HG03571 (cell line): Measurements from ENCODE around the gene RNF4.
A peak's percentile ranks its signal among the peaks of the same experiment; 100 is the strongest.
"Not testable (repeated sequence)": the region's sequence is repeated elsewhere in the genome, so short reads cannot be mapped to it uniquely, and the experiment has no call there.

Experiments
- ATAC-seq: cut with Tn5 transposase; IDR thresholded peaks from one replicate; pipeline ENCODE4 v1.9.1; 2021; ENCODE audit not compliant: unreplicated experiment

The RNF4 gene

DNA sequence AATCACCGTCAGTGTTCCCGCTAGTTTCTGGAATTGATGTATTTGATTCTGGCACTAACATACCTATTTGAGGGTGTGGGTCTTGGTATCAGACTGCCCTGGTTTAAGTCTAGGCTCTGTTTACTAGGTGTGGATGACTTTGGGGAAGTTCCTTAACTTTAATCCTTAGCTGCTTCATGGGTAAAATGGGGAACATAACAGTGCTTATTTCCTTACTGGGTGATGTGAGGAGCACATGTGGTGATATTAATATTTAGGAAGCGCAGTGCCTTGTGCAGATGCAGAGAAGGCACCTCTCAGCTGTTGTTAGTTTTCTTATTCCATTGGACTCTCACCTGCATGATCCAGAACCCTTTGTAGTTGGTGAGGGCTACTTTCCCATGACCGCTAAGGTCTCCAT is 17.1 kb downstream of the RNF4 start:
- no peak for ATAC-seq

DNA sequence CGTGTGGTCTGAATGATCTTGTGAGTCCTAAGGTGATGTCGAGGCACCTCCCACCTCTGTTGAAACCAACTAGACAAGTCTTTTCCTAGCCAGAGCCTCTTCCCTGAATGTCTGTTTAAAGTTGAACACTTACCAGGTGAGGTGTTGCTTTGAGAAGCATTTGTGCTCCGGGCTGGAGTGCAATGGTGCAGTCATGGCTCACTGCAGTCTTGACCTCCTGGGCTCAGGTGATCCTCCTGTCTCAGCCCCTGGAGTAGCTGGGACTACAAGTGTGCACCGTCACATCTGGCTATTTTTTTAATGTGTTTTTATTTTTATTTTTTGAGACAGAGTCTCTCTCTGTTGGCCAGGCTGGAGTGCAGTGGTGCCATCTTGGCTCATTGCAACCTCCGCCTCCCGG is 18.1 kb downstream of the RNF4 start:
- no peak for ATAC-seq

DNA sequence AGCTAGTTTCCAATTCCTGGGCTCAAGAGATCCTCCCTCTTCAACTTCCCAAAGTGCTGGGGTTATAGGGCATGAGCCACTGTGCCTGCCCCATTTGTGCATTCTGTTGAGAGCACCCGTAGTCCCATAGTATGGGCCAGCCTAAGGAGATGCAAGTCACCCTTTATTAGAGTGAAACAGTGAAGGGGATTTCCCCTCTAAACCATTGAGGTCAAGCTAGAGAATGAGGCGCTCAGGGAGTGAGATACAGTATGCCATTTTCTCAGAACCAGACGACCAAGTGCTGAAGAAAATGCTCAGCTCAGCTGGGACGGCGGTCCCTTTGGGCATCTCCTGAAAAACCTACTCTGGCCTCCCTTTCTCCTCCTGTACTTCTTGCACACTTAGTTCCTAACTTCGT is 18.7 kb downstream of the RNF4 start:
- ATAC-seq = peak; percentile 46

DNA sequence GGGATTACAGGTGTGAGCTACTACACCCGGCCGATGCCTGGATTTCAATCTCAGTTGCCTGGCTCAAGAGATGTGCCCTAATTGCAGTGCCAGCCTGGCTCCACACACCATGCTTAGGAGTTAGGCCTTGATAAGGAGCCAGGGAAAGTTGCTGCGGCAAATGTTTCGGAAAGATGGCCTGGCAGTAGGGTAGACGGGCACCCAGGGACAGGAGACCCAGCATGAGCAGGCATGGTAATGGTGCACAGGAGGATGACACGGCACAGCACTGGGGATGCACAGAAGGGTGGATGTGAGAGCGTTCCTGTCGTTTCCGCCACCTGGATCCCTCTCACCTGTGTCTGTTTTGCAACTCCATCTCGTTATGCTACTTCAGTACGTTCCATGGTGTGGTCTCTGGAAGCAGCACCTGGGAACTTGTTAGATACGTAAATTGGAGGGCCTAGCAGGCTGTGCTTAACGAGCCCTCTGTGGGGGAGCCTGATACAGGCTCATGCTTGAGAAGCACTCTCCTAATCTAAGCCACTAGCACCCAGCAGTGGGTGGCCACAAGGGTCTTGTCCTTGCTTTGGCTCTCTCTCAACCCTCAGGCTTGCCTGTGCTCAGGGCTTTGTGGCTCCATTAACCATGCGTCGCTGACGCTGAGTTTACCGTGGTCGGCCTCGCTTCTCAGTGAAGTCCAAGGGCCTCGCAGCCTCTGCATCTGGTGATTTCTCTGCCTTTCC is 20.3 kb downstream of the RNF4 start:
- no peak for ATAC-seq

DNA sequence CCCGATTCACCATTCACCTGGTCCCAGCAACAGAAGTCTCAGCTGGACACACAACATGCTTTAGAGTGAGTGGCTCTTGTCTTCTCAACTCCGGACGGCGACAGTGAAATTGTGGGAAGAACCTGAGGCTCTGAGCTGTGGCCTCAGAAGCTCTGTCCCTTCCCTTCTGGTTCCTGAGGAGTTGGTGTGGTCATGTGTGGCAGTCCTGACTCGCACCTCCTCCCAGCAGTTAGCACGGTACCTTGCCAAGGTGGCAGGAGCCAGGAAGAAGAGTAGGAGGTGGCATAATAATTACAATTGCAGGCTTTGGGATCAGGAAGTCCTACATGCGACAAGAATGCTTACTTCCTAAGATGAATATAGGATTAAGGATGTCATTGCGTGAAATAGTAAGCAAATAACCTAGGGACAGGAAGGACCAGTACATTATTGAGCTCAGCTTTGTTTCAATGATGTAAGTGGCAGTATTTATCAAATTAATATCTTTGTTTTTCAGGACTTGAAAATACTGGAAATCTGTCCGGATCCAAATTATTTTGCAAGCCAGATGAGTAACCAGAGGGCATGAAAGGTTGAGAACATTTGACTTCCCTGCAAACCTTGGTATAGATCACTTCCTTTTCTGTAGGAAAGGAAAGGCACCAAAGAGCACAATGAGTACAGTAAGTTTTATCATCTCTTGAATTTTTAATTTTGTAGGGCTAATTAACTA is 21.1 kb downstream of the RNF4 start:
- no peak for ATAC-seq

DNA sequence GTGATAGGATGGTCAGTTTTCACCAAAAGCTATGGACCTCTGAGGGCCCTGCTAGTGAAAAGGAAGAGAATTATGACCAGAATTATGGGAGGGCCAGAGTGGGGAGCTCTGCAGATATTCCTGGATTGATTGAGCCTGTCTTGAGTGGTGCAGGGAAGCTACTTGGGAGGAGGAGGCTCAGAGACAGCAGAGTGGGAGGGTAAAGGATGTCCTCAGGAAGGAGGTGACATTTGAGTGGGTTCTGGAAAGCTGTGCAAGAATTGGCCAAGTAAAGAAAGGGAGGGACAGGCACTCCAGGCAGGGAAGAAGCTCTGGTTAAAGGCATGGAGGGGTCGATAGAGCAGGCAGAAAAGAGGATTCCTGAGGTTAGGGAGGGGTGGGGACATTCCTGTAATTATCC is 24.1 kb downstream of the RNF4 start:
- no peak for ATAC-seq

DNA sequence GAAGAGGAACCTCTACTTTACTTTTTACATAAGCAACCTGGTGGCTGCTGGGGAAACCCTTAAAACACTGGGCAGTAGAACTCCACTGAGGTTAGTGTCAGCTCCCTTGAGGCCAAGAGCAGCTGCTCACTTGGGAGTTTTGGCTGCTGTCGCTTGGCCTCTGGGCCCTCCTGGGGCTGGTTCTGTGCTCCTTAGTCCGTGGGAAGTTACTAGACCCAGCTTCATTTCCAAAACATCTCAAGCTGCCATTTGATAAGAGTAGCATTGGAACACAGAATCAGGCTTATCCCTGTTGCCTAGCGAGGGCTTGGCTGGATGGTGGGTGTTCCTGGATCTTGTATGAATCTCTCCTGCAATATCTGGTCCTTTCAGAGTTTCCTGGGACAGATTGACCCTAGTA is 26.1 kb downstream of the RNF4 start:
- ATAC-seq = no peak

DNA sequence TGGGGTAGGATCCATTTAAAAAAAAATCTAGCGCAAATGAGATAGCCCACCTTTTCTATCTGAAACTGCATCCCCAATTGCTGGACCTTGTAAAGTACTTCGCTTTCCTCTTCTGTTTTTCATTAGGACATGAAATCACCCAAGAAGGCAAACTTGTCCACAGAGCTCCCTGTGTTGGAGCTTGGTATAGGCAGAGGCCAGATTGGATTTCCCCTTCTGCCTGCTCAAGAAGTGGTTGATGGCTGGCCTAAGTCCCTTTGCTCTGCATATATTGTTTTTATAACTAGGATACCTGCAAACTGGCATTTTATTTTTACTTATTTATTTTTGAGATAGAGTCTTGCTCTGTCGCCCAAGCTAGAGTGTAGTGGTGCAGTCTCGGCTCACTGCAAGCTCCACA is 28.4 kb downstream of the RNF4 start:
- no peak for ATAC-seq

DNA sequence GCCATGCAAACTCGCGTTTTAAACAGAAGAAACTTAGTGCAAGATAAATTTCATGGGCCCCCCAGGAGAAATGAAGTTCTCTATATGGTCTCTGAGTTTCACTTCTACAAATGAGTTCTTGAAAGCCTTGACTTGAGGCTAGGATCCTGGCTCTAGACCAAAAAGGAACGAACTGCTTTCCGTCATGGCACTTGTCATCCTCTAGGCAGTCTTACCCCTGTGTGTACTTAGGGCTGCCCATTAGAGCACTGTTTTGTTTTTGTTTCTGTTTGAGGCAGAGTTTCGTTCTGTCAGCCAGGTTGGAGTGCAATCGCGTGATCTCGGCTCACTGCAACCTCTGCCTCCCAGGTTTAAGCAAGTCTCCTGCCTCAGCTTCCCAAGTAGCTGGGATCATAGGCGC is 29.0 kb downstream of the RNF4 start:
- peak; percentile 90 for ATAC-seq

DNA sequence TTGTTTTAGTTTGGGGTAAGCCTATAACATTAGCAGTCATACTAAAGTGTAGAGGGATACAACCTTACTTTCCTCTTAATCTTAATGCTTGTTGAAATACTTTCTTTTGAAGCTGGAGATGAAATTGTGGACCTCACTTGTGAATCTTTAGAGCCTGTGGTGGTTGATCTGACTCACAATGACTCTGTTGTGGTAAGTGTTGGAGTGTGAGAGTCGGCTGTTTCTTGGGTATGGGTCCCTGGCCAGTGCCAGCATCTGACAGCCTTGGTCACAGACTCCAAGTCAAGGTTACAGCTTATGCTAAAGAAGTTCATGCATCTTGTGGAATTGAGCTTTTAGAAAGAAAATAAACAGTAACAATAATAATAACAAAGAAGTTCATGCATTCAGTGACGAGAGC is 31.6 kb downstream of the RNF4 start:
- no peak for ATAC-seq

DNA sequence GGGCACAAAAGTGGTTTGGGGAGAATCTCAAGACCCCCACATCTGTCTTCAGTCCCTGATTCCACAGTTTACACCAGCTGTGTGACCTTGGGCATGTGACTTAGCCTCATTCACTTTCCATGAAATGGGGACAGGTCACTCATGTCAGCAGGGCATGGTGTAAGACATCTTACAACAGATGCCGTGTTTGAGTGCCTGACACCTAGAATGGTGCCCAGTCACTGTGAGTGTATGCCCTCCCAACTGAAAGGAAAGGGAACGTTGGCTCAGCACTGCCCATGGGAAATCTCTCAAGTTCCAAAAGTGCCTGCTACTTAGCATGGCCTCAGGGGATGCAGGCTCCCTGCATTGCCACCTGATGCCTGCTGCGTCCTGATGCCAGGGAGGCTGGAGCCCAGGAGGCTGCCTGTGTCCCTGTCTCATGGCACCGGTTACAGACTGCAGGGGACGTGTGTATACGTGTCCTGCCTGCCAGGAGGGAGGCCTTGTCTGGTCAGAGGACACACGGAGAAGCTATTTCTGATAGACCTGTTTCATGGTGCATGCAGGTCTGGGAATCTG is 32.2 kb downstream of the RNF4 start:
- ATAC-seq = no peak

DNA sequence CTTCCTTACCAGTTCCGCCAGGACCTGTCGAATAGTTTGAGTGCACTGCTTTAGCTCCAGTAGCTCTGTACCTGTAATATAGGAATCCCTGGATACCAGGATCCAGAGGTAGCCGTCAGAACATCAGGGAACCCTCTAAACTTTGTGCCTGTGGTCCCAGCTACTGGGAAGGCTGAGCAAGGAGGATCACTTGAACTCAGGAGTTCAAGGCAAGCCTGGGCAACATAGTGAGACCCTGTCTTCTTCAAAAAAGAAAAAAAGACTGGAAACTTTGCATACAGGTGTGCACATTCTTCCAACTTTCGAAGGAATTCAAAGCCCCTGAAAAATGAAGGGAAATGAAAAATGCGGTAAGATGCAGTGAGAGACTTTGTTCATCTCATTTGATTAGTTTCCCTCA is 34.9 kb downstream of the RNF4 start:
- ATAC-seq = no peak

DNA sequence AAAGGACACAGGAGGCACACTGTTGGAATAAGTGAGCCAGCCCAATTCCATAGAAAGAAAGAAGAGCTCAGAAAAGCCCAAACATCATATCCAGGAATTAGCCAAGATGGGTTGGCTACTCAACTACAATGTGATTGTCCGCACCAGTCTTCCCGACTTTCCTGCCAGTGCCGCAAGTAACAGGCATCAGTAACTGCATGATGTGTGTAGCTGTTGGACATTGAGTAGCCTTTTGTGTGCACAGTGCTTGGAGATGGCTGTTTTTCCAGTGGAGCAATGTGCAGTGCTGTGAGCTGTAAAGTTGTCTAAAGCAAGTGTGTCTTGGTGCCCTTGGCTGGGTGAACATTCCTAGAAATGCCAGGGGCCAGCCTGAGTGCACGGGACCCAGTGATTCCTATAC is 38.4 kb downstream of the RNF4 start:
- ATAC-seq = no peak

DNA sequence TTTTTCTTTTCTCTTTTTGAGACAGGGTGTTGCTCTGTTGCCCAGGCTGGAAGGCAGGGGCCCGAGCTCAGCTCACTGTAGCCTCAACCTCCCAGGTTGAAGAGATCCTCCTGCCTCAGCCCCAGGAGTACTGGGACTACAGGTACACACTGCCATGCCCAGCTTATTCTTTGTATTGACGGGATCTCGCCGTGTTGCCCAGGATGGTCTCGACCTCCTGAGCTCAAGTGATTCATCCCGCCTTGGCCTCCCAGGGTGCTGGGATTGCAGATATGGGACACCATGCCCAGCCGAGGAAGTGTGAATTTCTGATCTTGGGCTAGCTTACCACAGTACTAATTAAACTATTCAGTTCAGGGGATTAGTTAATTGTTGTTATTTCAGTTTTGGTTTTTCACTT is 38.9 kb downstream of the RNF4 start:
- no peak for ATAC-seq

DNA sequence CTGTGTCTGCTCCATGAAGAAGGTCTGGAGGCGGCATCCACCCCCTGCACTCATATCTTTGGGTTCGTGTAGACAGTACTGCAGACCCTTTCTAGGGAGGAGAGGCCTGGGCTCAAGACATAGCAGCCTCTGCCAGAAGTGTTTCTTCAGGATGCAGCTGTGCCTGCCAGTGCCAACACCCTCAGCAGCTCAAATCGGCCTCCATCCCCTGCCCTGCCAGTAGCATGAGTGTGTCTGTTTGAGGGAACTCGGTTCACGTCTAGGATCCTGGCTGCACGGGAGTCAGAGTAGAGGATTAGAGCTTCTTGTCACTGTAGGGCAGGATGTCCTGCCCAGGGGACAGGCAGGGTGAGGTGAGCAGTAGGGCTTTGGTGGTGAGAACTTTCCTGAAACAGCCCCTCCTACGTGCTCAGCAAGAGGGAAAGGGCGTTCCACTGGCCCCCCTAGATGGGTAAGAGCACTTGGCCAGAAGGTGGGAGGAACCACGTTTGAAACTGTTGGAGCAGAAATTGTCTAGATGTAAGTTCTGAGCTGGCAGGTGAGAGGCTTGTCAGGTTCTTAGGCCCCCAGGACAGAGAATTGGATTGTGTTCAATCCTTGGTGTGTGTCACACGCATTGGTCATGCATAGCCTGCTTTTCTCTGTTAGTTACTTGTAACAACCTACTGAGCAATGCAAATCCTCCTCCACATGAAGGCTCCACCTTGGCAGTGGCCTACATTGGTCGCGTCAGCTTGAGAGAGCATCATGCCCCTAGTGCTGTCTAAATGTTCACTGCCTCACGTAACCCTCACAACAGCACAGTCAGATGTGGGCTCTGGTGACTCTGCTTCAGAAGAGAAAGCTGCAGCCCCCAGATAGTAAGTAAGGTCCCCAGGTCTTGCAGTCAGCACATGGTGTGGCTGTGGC is 41.7 kb downstream of the RNF4 start:
- no peak for ATAC-seq

DNA sequence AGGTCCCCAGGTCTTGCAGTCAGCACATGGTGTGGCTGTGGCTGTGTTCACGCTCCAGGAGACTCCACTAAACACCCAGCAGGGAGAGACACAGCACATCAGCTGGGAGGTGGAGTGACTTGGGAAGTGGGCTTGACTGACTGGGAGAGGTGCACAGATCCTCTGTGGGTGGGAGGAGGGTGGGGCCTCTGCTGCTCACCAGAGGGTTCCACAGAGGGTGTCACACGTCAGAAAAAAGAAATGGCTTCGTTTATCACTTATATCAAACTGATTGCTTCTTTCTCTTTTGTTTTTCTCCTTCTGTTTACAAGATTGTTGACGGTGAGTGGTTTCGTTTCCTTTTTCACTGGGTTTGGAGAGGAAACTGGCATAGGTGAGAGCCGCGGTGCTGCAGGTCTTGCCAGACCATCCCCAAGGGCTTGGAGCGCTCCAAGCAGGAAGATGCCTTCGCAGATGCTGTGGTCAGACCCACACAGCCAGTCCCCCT is 42.8 kb downstream of the RNF4 start:
- ATAC-seq = no peak

DNA sequence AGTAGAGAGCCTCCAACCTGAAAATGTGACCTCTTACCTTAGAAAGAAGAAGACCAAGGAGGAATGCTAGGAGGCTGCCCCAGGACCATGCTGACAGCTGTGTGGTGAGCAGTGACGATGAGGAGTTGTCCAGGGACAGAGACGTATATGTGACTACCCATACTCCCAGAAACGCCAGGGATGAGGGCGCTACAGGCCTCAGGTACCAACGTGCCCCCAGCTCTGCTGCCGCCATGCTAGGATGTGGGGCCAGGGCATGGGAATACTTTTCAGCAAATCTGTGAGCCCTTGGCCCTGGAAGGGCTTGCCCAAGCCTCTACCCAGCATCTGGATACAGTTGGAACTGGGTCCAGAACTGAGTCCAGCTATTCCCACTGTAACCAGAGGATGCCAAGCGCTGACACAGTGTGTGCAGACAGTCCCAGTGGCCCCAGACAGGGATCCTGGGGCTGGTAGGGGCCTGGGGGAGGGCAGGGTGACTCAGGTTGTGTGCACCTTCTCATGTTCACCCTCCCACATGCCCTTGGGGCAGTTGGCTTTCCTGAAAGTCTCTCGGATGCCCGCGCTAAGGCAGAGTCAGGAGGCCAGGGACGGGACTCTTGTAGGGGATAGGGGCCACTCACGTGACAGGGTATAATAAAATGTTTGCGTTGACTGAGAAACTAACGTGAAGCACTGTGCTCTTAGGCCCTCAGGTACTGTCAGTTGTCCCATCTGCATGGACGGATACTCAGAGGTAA is 43.7 kb downstream of the RNF4 start:
- ATAC-seq = no peak

DNA sequence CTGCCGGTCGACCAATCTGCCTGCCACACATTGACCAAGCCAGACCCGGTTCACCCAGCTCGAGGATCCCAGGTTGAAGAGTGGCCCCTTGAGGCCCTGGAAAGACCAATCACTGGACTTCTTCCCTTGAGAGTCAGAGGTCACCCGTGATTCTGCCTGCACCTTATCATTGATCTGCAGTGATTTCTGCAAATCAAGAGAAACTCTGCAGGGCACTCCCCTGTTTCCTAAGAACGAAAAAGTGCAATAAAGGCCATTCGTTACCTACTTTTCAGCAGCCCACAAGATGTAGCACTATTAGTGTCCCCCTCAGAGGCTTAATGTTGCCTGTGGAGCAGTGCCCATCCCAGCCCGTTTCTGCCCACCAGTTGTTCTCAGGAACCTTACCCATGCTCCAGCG is 45.3 kb downstream of the RNF4 start:
- not testable (repeated sequence) for ATAC-seq

DNA sequence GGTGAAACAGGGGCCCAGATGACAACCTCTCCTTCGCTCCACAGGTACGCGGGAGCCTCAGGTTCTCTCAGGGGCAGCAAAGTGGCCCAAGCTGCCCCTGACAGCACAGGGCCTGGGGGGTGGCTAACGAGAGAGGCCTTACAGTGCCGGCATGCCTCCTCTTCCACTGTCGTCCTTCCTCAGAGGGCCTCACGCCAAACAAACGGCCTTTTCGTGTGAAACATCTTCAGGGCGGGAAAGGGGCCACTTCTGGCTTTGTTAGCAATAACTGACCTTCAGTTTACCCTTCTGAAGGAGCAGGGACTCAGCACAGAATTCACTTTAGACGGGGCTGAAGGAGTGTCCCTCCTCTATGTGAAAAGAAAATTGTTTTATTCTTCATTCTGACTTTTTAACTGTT is 46.0 kb downstream of the RNF4 start:
- ATAC-seq = not testable (repeated sequence)

DNA sequence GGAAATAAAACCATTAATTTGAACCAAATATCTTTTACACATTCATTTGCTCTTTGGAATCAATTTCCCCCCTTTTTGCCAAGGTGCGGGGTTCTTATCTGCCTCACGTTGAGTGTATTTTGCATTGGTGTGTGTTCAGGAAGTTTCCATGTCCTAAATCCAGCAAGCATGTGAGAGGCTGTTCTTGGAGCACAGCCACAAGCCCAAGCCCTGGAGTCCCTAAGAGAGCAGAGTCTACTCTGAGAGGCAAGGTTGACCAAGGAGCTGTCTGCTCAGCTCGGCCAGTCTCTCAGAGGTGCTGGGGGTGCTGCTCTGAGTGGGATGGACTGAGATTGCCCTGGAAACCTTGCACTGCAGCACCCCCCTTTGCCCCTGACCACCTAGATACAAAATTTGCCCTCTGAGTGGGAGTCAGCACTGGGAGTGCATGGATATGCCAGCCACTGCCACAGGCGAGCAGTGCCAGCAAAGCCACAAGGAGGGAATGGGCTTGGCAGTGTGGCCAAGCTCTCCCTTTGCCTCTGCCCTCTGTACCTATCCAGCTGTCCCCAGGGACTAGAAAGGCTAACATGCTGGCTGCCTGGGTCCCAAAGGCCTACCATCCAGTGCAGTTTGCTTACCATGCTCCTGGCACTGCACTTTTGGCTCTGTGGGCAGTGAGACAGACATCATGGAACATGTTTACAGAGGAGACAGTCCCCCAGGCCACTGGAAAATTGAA is 47.1 kb downstream of the RNF4 start:
- ATAC-seq = no peak
